Measurements from ENCODE around the gene CLDN15. TPM values are rescaled to one million over a fixed set of nuclear protein-coding genes. Genes with fewer than 3 reads are reported as not detected.

The CLDN15 gene
- total RNA-seq, 1 experiment from 2014 or later = 8.5 TPM

GRCh38 chr7:101220295-101220694, 17.3 kb downstream of the CLDN15 start:
- POLR2A ChIA-PET = interaction anchor here (0.6 to 2.7 kb wide), 3 partner anchors 12 to 101 kb away, joined by 3 to 17 read pairs (median 4); partner anchors contain the start of gene IFT22
- intact Hi-C loops (cut with micrococcal nuclease) = no loop called here
- H3K36me3 Mint-ChIP-seq (ENCODE audit: insufficient read depth, unreplicated experiment) = peaks cover 47% of the 10 kb centered on the region
- no peak for TF ChIP-seq CTCF (IDR thresholded peaks at IDR 0.05; ENCODE audit: unreplicated experiment)
- peaks cover 23% of the 10 kb centered on the region for H3K4me1 Mint-ChIP-seq (ENCODE audit: insufficient read depth, unreplicated experiment)
- no peak overlapping the region for H3K4me3 Mint-ChIP-seq (ENCODE audit: unreplicated experiment)
- no peaks in the 10 kb centered on the region for H3K27me3 Mint-ChIP-seq (ENCODE audit: insufficient read depth, unreplicated experiment)
- CTCF ChIA-PET = interaction anchor here (0.5 to 2.2 kb wide), 9 partner anchors 23 to 82 kb away, joined by 3 to 14 read pairs (median 4); partner anchors contain the start of gene FIS1
- no peak for DNase-seq (ENCODE audit: unreplicated experiment)
- BruUV-seq (replicated peaks) = no TSS peak
- H3K9me3 Mint-ChIP-seq (ENCODE audit: unreplicated experiment) = no peaks in the 10 kb centered on the region
- H3K27ac Mint-ChIP-seq (ENCODE audit: low read depth, unreplicated experiment) = no peak overlapping the region

- TF ChIP-seq CTCF (IDR thresholded peaks at IDR 0.05; ENCODE audit: unreplicated experiment) = no peak
- ChIA-PET CTCF (interaction anchor here (0.6 to 4.5 kb wide), 15 partner anchors 10 to 90 kb away, joined by 3 to 23 read pairs (median 4); partner anchors contain the start of genes FIS1 and MOGAT3), POLR2A (interaction anchor here (0.6 to 3.1 kb wide), 32 partner anchors 8 to 1145 kb away, joined by 3 to 78 read pairs (median 5); partner anchors contain the start of genes AP1S1, FBXO24, FIS1 and LRCH4)
- Mint-ChIP-seq H3K9me3 (ENCODE audit: unreplicated experiment) (no peaks in the 10 kb centered on the region), H3K27ac (ENCODE audit: low read depth, unreplicated experiment) (peak overlapping the region; percentile 94), H3K4me1 (ENCODE audit: insufficient read depth, unreplicated experiment) (peaks cover 29% of the 10 kb centered on the region), H3K27me3 (ENCODE audit: insufficient read depth, unreplicated experiment) (no peaks in the 10 kb centered on the region), H3K36me3 (ENCODE audit: insufficient read depth, unreplicated experiment) (peaks cover 46% of the 10 kb centered on the region), H3K4me3 (ENCODE audit: unreplicated experiment) (peak overlapping the region; percentile 99)
- BruUV-seq (replicated peaks) = TSS peak; percentile 58
- intact Hi-C loops (cut with micrococcal nuclease) = loop anchor here (1.0 kb wide), 1 partner anchor 26 kb away; no protein-coding TSS in a partner anchor
- DNase-seq (ENCODE audit: unreplicated experiment) = no peak
Measured at GRCh38 chr7:101218236-101219125, 19.1 kb downstream of the CLDN15 start.

- Mint-ChIP-seq H3K27me3 (ENCODE audit: insufficient read depth, unreplicated experiment) (no peaks in the 10 kb centered on the region), H3K4me3 (ENCODE audit: unreplicated experiment) (peak within 1 kb of the TSS; percentile 99), H3K9me3 (ENCODE audit: unreplicated experiment) (no peaks in the 10 kb centered on the region), H3K4me1 (ENCODE audit: insufficient read depth, unreplicated experiment) (peaks cover 29% of the 10 kb centered on the region), H3K27ac (ENCODE audit: low read depth, unreplicated experiment) (peak within 1 kb of the TSS; percentile 94), H3K36me3 (ENCODE audit: insufficient read depth, unreplicated experiment) (peaks cover 45% of the 10 kb centered on the region)
- ChIA-PET POLR2A (interaction anchor here (0.6 to 3.1 kb wide), 35 partner anchors 9 to 1146 kb away, joined by 3 to 78 read pairs (median 5); partner anchors contain the start of genes AP1S1, FBXO24, FIS1 and LRCH4), CTCF (interaction anchor here (0.6 to 4.5 kb wide), 15 partner anchors 11 to 91 kb away, joined by 3 to 23 read pairs (median 4); partner anchors contain the start of genes FIS1 and MOGAT3)
- intact Hi-C loops (cut with micrococcal nuclease) = loop anchor here (1.0 kb wide), 1 partner anchor 27 kb away; no protein-coding TSS in a partner anchor
- no peak for TF ChIP-seq CTCF (IDR thresholded peaks at IDR 0.05; ENCODE audit: unreplicated experiment)
- BruUV-seq (replicated peaks) = no TSS peak
- peak; percentile 99 for DNase-seq (ENCODE audit: unreplicated experiment)
Measured at GRCh38 chr7:101217388-101218235, 20.0 kb downstream of the CLDN15 start, which contains the start of the genes PLOD3 and ZNHIT1. PLOD3 (minus strand) TSS chr7:101217581; CDS start chr7:101217274, 307 bp downstream. ZNHIT1 (plus strand) TSS chr7:101218165; CDS start chr7:101218196, 31 bp downstream.
